ENCODE results near the gene IL33.

Gene IL33

GRCh38 chr9:6239048-6239461, 23.4 kb downstream of the IL33 start:
- Histone ChIP-seq H3K4me2 (ENCODE audit: insufficient read depth, low read length) (no peak overlapping the region), H3K27ac (ENCODE audit: low read length) (no peak overlapping the region), H3K36me3 (ENCODE audit: insufficient read depth, low read length) (no peaks in the 10 kb centered on the region), H3K79me2 (ENCODE audit: insufficient read depth, low read length) (no peaks in the 10 kb centered on the region), H2AFZ (ENCODE audit: low read depth, low read length) (no peak overlapping the region), H3K9me3 (ENCODE audit: insufficient read depth, low read length, severe bottlenecking) (no peaks in the 10 kb centered on the region), H3K4me1 (ENCODE audit: insufficient read depth, low read length) (no peaks in the 10 kb centered on the region), H3K27me3 (ENCODE audit: insufficient read depth, low read length, poor library complexity) (no peaks in the 10 kb centered on the region), H4K20me1 (ENCODE audit: insufficient read depth, low read length) (no peaks in the 10 kb centered on the region), H3K4me3 (ENCODE audit: low read depth in 1 of 2, low read length in 2 of 2) (no peak overlapping the region), H3K9ac (ENCODE audit: low read depth, low read length) (no peak overlapping the region)
- ATAC-seq (ENCODE audit: insufficient read depth, low read depth) (no peak), DNase-seq (no peak)
- no peak for TF ChIP-seq EZH2 (IDR thresholded peaks at IDR 0.05; ENCODE audit: borderline replicate concordance, low read depth, low read length, severe bottlenecking)
- TF ChIP-seq CTCF (IDR thresholded peaks at IDR 0.05; ENCODE audit: borderline replicate concordance, extremely low read depth, low read length, poor library complexity, severe bottlenecking): no peak

GRCh38 chr9:6239694-6240093, 24.1 kb downstream of the IL33 start:
- Histone ChIP-seq H3K4me2 (ENCODE audit: insufficient read depth, low read length) (no peak overlapping the region), H3K27ac (ENCODE audit: low read length) (no peak overlapping the region), H3K4me1 (ENCODE audit: insufficient read depth, low read length) (no peaks in the 10 kb centered on the region), H3K4me3 (ENCODE audit: low read depth in 1 of 2, low read length in 2 of 2) (no peak overlapping the region), H2AFZ (ENCODE audit: low read depth, low read length) (no peak overlapping the region), H4K20me1 (ENCODE audit: insufficient read depth, low read length) (no peaks in the 10 kb centered on the region), H3K9me3 (ENCODE audit: insufficient read depth, low read length, severe bottlenecking) (no peaks in the 10 kb centered on the region), H3K27me3 (ENCODE audit: insufficient read depth, low read length, poor library complexity) (no peaks in the 10 kb centered on the region), H3K36me3 (ENCODE audit: insufficient read depth, low read length) (no peaks in the 10 kb centered on the region), H3K9ac (ENCODE audit: low read depth, low read length) (no peak overlapping the region), H3K79me2 (ENCODE audit: insufficient read depth, low read length) (no peaks in the 10 kb centered on the region)
- ATAC-seq (ENCODE audit: insufficient read depth, low read depth): no peak
- no peak for DNase-seq
- TF ChIP-seq EZH2 (IDR thresholded peaks at IDR 0.05; ENCODE audit: borderline replicate concordance, low read depth, low read length, severe bottlenecking): no peak
- TF ChIP-seq CTCF (IDR thresholded peaks at IDR 0.05; ENCODE audit: borderline replicate concordance, extremely low read depth, low read length, poor library complexity, severe bottlenecking): no peak

- no peaks in the 10 kb centered on the region for H3K9me3 ChIP-seq (ENCODE audit: insufficient read depth, low read length, severe bottlenecking)
- ATAC-seq (ENCODE audit: insufficient read depth, low read depth) (no peak), DNase-seq (no peak)
- no peak overlapping the region for H3K9ac ChIP-seq (ENCODE audit: low read depth, low read length)
- H3K4me2 ChIP-seq (ENCODE audit: insufficient read depth, low read length): no peak overlapping the region
- no peaks in the 10 kb centered on the region for H4K20me1 ChIP-seq (ENCODE audit: insufficient read depth, low read length)
- H3K27me3 ChIP-seq (ENCODE audit: insufficient read depth, low read length, poor library complexity): no peaks in the 10 kb centered on the region
- no peak overlapping the region for H2AFZ ChIP-seq (ENCODE audit: low read depth, low read length)
- no peak for TF ChIP-seq EZH2 (IDR thresholded peaks at IDR 0.05; ENCODE audit: borderline replicate concordance, low read depth, low read length, severe bottlenecking)
- no peak for TF ChIP-seq CTCF (IDR thresholded peaks at IDR 0.05; ENCODE audit: borderline replicate concordance, extremely low read depth, low read length, poor library complexity, severe bottlenecking)
- H3K4me3 ChIP-seq (ENCODE audit: low read depth in 1 of 2, low read length in 2 of 2): no peak overlapping the region
- H3K4me1 ChIP-seq (ENCODE audit: insufficient read depth, low read length): no peaks in the 10 kb centered on the region
- no peaks in the 10 kb centered on the region for H3K79me2 ChIP-seq (ENCODE audit: insufficient read depth, low read length)
- no peaks in the 10 kb centered on the region for H3K36me3 ChIP-seq (ENCODE audit: insufficient read depth, low read length)
- no peak overlapping the region for H3K27ac ChIP-seq (ENCODE audit: low read length)
These were observed 28.1 kb downstream of the IL33 start for GRCh38 chr9:6243746-6244145.

GRCh38 chr9:6247266-6247665, 31.7 kb downstream of the IL33 start:
- no peak overlapping the region for H3K9ac ChIP-seq (ENCODE audit: low read depth, low read length)
- H3K4me3 ChIP-seq (ENCODE audit: low read depth in 1 of 2, low read length in 2 of 2): no peak overlapping the region
- no peaks in the 10 kb centered on the region for H4K20me1 ChIP-seq (ENCODE audit: insufficient read depth, low read length)
- TF ChIP-seq CTCF (IDR thresholded peaks at IDR 0.05; ENCODE audit: borderline replicate concordance, extremely low read depth, low read length, poor library complexity, severe bottlenecking): no peak
- TF ChIP-seq EZH2 (IDR thresholded peaks at IDR 0.05; ENCODE audit: borderline replicate concordance, low read depth, low read length, severe bottlenecking): no peak
- ATAC-seq (ENCODE audit: insufficient read depth, low read depth): no peak
- H3K9me3 ChIP-seq (ENCODE audit: insufficient read depth, low read length, severe bottlenecking): no peaks in the 10 kb centered on the region
- DNase-seq: no peak
- H3K4me1 ChIP-seq (ENCODE audit: insufficient read depth, low read length): no peaks in the 10 kb centered on the region
- no peak overlapping the region for H3K27ac ChIP-seq (ENCODE audit: low read length)
- peaks cover 6% of the 10 kb centered on the region for H3K27me3 ChIP-seq (ENCODE audit: insufficient read depth, low read length, poor library complexity)
- no peaks in the 10 kb centered on the region for H3K36me3 ChIP-seq (ENCODE audit: insufficient read depth, low read length)
- no peak overlapping the region for H3K4me2 ChIP-seq (ENCODE audit: insufficient read depth, low read length)
- H3K79me2 ChIP-seq (ENCODE audit: insufficient read depth, low read length): no peaks in the 10 kb centered on the region
- no peak overlapping the region for H2AFZ ChIP-seq (ENCODE audit: low read depth, low read length)
